ENCODE results near the gene FOXP2. TPM values are rescaled to one million over a fixed set of nuclear protein-coding genes. Genes with fewer than 3 reads are reported as not detected.

Gene FOXP2
- total and polyA plus RNA-seq, 2 of the 4 experiments (the other 2 are of a cell fraction), result 0.89 to 1.1 TPM

DNA sequence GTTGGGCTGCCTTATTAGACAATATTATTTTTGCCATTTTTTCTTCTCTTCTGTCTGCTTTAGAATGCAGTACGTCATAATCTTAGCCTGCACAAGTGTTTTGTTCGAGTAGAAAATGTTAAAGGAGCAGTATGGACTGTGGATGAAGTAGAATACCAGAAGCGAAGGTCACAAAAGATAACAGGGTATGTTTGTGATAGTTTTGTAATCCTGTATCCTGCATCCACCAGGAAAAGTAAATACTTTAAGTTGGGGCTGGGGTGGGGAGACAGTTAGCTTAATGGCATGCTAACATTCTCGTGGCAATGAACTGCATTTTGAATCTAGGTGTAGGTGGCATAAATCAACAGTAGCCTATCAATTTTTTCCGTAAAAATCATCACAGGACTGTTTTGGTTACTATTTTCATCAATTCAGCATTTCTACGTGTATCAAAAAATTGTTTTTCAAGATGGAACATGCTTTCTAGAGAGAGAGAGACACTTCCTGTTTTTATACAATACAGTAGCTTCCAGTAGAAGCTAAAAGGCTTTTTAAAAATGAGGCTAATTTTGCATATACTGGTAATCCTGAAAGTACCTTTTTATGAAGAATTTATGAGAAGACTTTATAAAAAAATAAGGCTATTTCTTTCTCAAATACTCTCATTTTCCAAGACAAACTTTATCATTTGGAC lies 247.5 kb downstream of the FOXP2 start:
- Histone ChIP-seq H3K18ac (ENCODE audit: low read depth, low read length) (no peak overlapping the region), H3K9me3 (ENCODE audit: control insufficient read depth, insufficient read depth, low read length) (no peaks in the 10 kb centered on the region), H2AFZ (replicated peaks; ENCODE audit: low read length, poor library complexity) (no peak overlapping the region), H2BK15ac (ENCODE audit: low read depth, low read length) (no peak overlapping the region), H3K23ac (ENCODE audit: low read depth, low read length) (no peak overlapping the region), H4K5ac (ENCODE audit: low read depth, low read length) (no peak overlapping the region), H2AK9ac (replicated peaks; ENCODE audit: low read depth, low read length, poor library complexity) (no peak overlapping the region), H3K4ac (ENCODE audit: low read depth, low read length) (no peak overlapping the region), H3K27ac (ENCODE audit: insufficient read depth, low read length) (no peak overlapping the region), H4K20me1 (ENCODE audit: insufficient read depth, low read length) (no peaks in the 10 kb centered on the region), H2BK120ac (ENCODE audit: low read depth, low read length) (no peak overlapping the region), H3K9me1 (ENCODE audit: insufficient read depth, low read length) (no peaks in the 10 kb centered on the region), H2BK20ac (ENCODE audit: low read depth, low read length) (no peak overlapping the region), H3K9ac (ENCODE audit: low read depth, low read length) (no peak overlapping the region), H3K79me1 (ENCODE audit: low read depth in 1 of 2, low read length in 2 of 2) (no peaks in the 10 kb centered on the region), H3K36me3 (ENCODE audit: control insufficient read depth, insufficient read depth, low read length) (no peaks in the 10 kb centered on the region), H3K4me1 (ENCODE audit: control insufficient read depth, insufficient read depth, low read length) (no peaks in the 10 kb centered on the region), H3K4me2 (ENCODE audit: low read depth, low read length) (no peak overlapping the region), H3K27me3 (ENCODE audit: control insufficient read depth, insufficient read depth, low read length) (no peaks in the 10 kb centered on the region), H3K56ac (ENCODE audit: extremely low read depth, insufficient read depth, low read length) (no peak overlapping the region), H2AK5ac (ENCODE audit: low read depth, low read length) (no peak overlapping the region), H4K8ac (ENCODE audit: low read depth in 2 of 2, low read length in 2 of 2) (no peak overlapping the region), H4K91ac (ENCODE audit: insufficient read depth, low read depth, low read length) (no peak overlapping the region), H3K14ac (replicated peaks; ENCODE audit: low read depth, low read length) (no peak overlapping the region), H2BK5ac (ENCODE audit: low read depth, low read length, poor library complexity, severe bottlenecking) (no peak overlapping the region), H3K4me3 (ENCODE audit: insufficient read depth, low read depth, low read length) (no peak overlapping the region)
- TF ChIP-seq RFX5 (IDR thresholded peaks at IDR 0.05; ENCODE audit: low read depth, low read length), result no peak
- BruUV-seq (replicated peaks), result no TSS peak
- no peak for DNase-seq
- WGBS, 2 experiments (ENCODE audit: extremely low coverage in 2 of 2, insufficient read length in 1 of 2), result no CpG with 5 or more reads among the region's 6 CpGs
- dilution Hi-C loops (cut with HindIII; ENCODE audit: low sequenced_read_pairs, unreplicated experiment) (no loop called here), in situ Hi-C loops (cut with MboI; ENCODE audit: low sequenced_read_pairs) (no loop called here), intact Hi-C loops (cut with micrococcal nuclease) (loop anchor here (2.0 to 5.0 kb wide), 2 partner anchors 579 to 635 kb away; no protein-coding TSS in a partner anchor)
- ChIA-PET POLR2A (ENCODE audit: unreplicated experiment) (no interaction called here), CTCF (no interaction called here)
- ATAC-seq (ENCODE audit: low read depth), result no peak

Data from IMR-90 (cell line).